Stimulated activated CD8-positive, alpha-beta memory T cell treated with anti-CD3 and anti-CD28 coated beads, Interleukin-4, amount 100 ng/mL, for 24 hours (primary cell): ENCODE data around the gene DES.

ENCODE experiments used
- DNase-seq: peaks from one replicate; pipeline ENCODE4 v3.0.0-alpha.2; 2020; ENCODE audit warnings: low read depth

The DES gene

DNA sequence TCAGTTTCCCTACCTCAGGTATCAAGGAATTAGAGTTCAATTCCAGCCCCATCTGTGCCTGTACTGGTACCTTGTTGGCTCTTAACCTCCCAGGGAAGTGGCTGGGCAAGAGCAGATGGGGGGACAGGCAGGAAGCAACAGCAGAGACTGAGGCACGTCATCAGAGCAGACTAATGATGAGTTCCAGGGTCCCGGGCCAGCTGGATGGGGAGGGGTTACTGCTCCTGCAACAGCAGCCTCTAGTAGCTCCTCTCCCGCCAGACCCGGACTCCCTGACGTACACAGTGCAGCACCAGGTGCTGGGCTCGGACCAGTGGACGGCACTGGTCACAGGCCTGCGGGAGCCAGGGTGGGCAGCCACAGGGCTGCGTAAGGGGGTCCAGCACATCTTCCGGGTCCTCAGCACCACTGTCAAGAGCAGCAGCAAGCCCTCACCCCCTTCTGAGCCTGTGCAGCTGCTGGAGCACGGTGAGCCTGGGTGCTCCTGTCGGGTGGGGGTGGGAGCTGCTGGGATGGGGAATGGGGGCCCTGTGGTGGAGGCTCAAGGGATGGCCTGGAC lies 54.5 kb downstream of the DES start:
- no peak for DNase-seq

DNA sequence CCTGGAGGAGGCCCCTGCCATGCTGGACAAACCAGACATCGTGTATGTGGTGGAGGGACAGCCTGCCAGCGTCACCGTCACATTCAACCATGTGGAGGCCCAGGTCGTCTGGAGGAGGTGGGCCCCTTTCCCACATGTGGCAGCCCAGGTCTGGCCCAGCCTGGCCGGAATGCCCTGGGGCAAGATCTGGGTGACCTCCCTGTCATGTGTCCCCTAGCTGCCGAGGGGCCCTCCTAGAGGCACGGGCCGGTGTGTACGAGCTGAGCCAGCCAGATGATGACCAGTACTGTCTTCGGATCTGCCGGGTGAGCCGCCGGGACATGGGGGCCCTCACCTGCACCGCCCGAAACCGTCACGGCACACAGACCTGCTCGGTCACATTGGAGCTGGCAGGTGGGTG lies 55.3 kb downstream of the DES start:
- no peak for DNase-seq

DNA sequence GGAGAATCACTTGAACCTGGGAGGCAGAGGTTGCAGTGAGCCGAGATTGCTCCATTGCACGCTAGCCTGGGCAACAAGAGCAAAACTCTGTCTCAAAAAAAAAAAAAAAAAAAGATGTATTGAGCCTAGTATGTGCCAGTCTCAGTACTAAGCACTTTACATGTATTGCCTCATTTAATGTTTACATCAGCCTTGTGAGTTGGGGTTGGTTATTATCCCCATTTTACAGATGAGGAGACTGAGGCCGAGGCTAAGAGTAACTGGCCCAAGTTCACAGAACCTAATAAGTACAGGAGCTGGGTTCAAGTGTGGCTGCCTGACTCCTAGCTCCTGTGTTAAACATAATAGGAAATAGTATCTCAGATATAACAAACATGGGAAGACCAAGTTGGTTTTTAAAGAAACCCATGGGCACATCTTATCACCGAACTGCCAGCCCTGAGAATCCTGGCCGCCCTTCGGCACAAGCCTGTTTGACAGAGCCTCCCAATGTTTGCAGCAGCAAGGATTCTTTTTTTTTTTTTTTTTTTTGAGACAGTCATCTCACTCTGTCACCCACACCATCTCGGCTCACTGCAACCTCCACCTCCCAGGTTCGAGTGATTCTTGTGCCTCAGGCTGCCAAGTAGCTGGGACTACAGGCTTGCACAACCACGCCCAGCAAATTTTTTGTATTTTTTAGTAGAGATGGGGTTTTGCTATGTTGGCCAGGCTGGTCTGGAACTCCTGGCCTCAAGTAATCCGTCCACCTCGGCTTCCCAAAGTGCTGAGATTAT lies 56.3 kb downstream of the DES start:
- no peak for DNase-seq

DNA sequence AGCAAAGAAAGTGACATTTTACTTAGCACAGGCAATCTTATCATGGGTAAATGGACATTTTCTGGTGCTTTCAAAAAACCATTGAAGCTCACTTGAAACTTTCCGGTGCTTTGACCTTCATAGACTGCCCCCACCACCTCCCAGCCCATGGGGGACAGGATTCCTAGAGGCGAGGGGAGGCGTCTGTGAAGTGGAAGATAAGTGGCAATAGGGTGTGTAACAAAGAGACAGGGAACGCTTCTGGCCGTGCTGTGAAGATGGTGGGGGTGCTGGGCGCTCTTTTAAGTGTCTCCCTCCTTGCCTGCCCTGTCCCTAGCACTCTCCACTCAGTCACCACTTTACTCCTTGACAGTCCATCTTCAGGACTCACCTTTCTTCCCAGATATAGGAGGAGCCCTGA lies 57.1 kb downstream of the DES start:
- no peak for DNase-seq

DNA sequence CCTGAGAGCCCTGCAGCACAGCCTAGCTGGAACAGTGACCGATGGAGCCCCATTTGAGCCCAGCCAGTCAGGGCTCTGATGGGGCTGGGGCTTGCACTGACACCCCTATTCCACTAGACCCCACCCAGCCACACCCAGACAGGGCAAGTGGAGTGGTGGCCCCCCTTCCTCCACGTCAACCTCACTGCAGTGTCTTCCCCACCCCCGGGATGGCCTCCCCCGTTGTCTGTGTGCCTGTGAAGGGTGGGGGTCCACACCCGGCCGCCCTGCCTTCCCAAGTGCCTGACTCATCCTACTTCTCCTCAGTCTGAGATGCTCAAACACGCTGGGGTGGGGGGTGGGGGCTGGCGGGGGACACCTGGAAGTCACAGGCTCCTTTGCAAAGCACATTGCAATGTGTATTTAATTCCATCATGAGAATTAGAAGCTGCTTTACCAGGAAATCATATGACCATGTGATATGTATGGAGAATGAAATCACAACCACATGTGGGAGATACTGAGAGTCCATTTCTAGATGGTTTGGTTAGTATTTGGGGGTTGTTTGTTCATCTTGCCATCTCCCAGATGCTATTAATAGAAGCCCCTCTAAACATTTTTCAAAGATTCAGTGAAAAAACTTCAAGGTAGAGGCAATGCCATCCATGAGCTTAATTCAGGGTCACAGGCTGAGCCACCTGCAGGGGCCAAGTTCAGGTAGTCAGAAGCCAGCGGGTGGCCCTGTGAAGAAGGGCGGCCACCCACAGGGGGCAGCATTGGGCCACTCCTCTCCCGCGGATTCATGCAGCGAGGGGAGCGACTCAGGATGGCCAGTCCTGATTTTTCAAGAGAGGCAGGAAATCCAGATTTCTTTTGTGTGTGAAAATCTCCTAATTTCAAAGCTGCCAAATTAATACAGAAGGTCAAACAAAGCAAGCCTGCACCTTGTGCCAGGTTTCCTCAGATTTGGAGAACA lies 57.8 kb downstream of the DES start:
- peak; percentile 43 for DNase-seq
